Cardiac fibroblast (primary cell): Measurements from ENCODE around the gene ITGB3.

Experiments
- DNase-seq, 2 donors: peaks; one replicate each; pipeline versions ENCODE4 v3.0.0 to v3.0.0-alpha.2; 2010; ENCODE audit warnings: low read depth in 2 of 2
- H3K4me3 ChIP-seq, 2 donors: replicated peaks in 1 of 2; 1 replicate in 1 of 2; 2 replicates in 1 of 2; pipeline ENCODE4 v1.5.1; 2011; ENCODE audit warnings: low read depth in 2 of 2, low read length in 2 of 2, mild to moderate bottlenecking in 2 of 2, moderate library complexity in 1 of 2
- TF ChIP-seq, protein P1 (sequence below): IDR thresholded peaks from one replicate; pipeline ENCODE4 v1.5.1; 2011; ENCODE audit warnings: low read depth, mild to moderate bottlenecking, low read length, inconsistent platforms

ITGB3 gene

DNA sequence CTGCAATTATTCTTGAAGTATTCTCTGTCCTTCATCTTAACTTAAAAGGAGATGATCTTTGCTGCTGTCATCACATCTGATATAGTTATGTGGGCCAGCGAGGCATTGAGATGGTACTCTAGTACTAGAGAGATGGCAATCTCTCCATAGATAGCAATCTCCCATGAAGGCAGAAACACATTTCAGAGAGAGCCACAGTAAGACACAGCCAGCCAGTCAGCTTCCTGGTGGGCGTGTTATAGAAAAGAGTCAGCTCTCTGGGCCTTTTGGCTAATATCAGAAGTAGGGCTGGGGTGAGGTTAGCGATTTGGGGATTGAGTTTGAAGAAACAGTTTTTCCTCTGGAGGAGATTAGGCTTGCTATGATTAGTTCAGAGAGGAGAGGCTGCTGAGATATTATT lies 47.5 kb downstream of the ITGB3 start:
- no peak overlapping the region for H3K4me3 ChIP-seq
- DNase-seq, result no peak
- TF ChIP-seq, protein P1, sequence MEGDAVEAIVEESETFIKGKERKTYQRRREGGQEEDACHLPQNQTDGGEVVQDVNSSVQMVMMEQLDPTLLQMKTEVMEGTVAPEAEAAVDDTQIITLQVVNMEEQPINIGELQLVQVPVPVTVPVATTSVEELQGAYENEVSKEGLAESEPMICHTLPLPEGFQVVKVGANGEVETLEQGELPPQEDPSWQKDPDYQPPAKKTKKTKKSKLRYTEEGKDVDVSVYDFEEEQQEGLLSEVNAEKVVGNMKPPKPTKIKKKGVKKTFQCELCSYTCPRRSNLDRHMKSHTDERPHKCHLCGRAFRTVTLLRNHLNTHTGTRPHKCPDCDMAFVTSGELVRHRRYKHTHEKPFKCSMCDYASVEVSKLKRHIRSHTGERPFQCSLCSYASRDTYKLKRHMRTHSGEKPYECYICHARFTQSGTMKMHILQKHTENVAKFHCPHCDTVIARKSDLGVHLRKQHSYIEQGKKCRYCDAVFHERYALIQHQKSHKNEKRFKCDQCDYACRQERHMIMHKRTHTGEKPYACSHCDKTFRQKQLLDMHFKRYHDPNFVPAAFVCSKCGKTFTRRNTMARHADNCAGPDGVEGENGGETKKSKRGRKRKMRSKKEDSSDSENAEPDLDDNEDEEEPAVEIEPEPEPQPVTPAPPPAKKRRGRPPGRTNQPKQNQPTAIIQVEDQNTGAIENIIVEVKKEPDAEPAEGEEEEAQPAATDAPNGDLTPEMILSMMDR, result no peak

DNA sequence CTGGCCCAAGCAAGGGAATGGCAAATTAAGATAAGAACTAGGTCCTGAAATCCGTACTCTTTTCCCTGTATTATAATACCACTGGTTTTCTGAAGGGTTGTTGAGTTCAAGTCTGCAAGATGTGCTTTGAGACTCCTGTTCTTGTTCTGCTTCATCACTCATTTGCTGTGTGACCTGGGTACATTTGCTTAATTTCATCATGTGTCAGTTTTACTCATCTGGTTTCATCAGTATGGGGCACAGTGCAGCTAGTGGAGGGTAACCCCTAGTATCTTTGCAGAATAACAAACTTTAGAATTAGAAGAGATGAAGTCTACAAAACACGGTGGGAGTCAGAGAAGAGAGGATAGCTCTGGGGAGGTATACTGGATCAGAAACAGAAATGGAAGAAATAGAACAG lies 48.2 kb downstream of the ITGB3 start:
- H3K4me3 ChIP-seq, result no peak overlapping the region
- TF ChIP-seq, protein P1, result no peak
- no peak for DNase-seq

DNA sequence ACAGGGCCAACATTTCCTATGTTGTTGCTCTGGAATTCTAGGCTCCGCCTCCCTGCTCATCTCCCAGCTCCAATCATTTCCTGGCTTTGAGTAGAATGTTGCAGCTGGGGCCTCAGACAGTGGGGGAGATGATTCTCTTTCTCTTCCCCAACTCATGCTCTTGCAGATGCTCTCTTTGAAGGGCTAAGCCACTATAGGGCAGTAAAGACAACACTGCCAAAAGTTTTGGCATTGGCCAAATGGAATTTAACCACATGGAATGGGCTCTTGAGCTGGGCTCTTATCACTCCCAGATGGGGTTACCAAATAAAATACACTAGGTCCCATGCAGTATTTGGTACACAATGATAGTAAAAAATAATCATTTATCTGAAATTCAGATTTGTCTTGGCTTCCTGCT lies 50.6 kb downstream of the ITGB3 start:
- H3K4me3 ChIP-seq, result no peak overlapping the region
- TF ChIP-seq, protein P1, result no peak
- no peak for DNase-seq

DNA sequence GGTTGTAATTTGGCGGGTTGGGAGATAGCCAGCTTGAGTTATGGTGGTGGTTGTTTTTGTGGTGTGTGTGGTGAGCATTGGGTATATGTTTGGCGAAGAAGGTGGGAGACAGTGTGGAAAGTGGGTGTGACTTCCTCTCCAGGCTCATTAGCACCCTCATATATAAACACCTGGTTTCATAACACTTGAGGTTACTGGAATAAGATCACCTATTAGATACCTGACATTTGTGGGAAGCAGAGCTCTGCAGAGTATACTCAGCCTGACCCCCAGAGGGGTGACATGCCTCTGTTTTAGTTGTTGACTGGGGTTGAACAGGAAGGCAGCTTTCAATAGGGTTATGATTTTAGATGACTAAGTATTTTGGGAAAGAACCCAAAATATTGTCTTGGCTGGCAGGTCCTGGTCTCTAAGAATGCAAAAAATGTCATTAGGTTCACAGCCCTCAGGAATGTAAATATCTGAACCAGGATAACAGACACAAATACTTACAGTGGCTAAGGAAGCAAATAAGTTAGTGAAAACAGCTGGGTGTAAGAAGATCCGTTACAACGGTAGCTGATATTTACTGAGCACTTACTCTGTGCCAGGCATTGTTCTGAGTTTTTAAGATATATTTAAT lies 51.8 kb downstream of the ITGB3 start:
- H3K4me3 ChIP-seq, result no peak overlapping the region
- TF ChIP-seq, protein P1, result peak; percentile 9
- DNase-seq, result peak; percentile 95 to 97

DNA sequence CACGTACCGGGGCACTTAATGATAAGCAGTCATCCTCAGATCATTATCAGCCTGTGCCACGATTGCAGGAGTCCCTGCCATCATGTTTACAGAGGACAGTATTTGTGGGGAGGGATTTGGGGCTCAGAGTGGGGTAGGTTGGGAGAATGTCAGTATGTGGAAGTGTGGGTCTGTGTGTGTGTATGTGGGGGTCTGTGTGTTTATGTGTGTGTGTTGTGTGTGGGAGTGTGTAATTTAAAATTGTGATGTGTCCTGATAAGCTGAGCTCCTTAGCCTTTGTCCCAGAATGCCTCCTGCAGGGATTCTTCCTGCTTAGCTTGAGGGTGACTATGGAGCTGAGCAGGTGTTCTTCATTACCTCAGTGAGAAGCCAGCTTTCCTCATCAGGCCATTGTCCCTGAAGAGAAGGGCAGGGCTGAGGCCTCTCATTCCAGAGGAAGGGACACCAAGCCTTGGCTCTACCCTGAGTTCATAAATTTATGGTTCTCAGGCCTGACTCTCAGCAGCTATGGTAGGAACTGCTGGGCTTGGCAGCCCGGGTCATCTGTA lies 56.6 kb downstream of the ITGB3 start:
- no peak overlapping the region for H3K4me3 ChIP-seq
- no peak for DNase-seq
- TF ChIP-seq, protein P1, result no peak

DNA sequence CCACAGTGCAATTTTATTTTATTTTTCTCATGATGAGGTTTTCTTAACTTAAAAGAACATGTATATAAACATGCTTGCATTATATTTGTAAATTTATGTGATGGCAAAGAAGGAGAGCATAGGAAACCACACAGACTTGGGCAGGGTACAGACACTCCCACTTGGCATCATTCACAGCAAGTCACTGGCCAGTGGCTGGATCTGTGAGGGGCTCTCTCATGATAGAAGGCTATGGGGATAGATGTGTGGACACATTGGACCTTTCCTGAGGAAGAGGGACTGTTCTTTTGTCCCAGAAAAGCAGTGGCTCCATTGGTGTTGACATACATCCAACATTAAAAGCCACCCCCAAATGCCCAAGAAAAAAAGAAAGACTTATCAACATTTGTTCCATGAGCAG lies 57.8 kb downstream of the ITGB3 start:
- no peak for DNase-seq
- TF ChIP-seq, protein P1, result no peak

More for the DNA sequence above, 57.8 kb downstream of the ITGB3 start:
- no peak overlapping the region for H3K4me3 ChIP-seq
